Vagina (tissue), 2 donors: Measurements from ENCODE around the gene SDHAF3. TPM values are rescaled to one million over a fixed set of nuclear protein-coding genes. Genes with fewer than 3 reads are reported as not detected.
"Not testable (repeated sequence)": the region's sequence is repeated elsewhere in the genome, so short reads cannot be mapped to it uniquely, and the experiment has no call there.

Experiments used
- DNase-seq, 2 donors: peaks; one replicate each; pipeline ENCODE4 v3.0.0-alpha.2; 2017; ENCODE audit errors: extremely low spot score in 2 of 2
- H3K27ac ChIP-seq: fragments of 200-600 bp; sonication (generic); one replicate; pipeline ENCODE4 v1.5.1; 2019
- H3K27me3 ChIP-seq: fragments of 200-600 bp; sonication (generic); one replicate; pipeline ENCODE4 v1.5.1; 2019
- H3K36me3 ChIP-seq, 2 donors: fragments of 200-600 bp; sonication (generic); one replicate each; pipeline ENCODE4 v1.5.1; 2017 to 2019
- H3K4me1 ChIP-seq: fragments of 200-600 bp; sonication (generic); one replicate; pipeline ENCODE4 v1.5.1; 2019
- H3K4me3 ChIP-seq, 2 donors: fragments of 200-600 bp; sonication (generic); 1 replicate in 1 of 2; 2 replicates in 1 of 2; pipeline ENCODE4 v1.5.1; 2016 to 2019
- H3K9me3 ChIP-seq: fragments of 200-600 bp; sonication (generic); one replicate; pipeline ENCODE4 v1.5.1; 2019
- CTCF ChIP-seq, 3 experiments: fragments of 450-650 bp in 2 of 3; fragments of 200-600 bp in 1 of 3; sonication (generic) in 1 of 3; IDR thresholded peaks; one replicate each; pipeline ENCODE4 v1.5.1; 2017 to 2019; ENCODE audit warnings: antibody characterized with exemption in 3 of 3, mild to moderate bottlenecking in 2 of 3, moderate library complexity in 2 of 3
- POLR2A ChIP-seq, 2 donors: fragments of 450-650 bp; IDR thresholded peaks; one replicate each; pipeline ENCODE4 v1.6.1; 2017; ENCODE audit warnings: antibody characterized with exemption in 2 of 2, mild to moderate bottlenecking in 2 of 2, moderate library complexity in 2 of 2
- POLR2AphosphoS5 ChIP-seq, 2 donors: sonication (generic); formaldehyde crosslinking; IDR thresholded peaks; one replicate each; pipeline ENCODE4 v1.9.0; 2017; ENCODE audit warnings: antibody characterized with exemption in 2 of 2, mild to moderate bottlenecking in 2 of 2, low read depth in 1 of 2; ENCODE audit not compliant: insufficient read depth in 1 of 2
- intact Hi-C: fragments of 100-400 bp; cut with DNase I; formaldehyde crosslinking; loops from one replicate; pipeline ENCODE4 v1.15.1; 2023
- total RNA-seq: library from RNA; depleted of rRNA; stranded (reverse); fragments of >200 nt; gene quantifications from one replicate; pipeline ENCODE4 v1.2.3, GENCODE V29; 2016

Gene SDHAF3
- total RNA-seq, 1 donor from 2014 or later, result 9.6 TPM

- H3K9me3 ChIP-seq, result no peaks in the 10 kb centered on the region
- TF ChIP-seq CTCF (IDR thresholded peaks at IDR 0.05) (no peak), POLR2AphosphoS5 (IDR thresholded peaks at IDR 0.05; ENCODE audit: insufficient read depth in 1 of 2, low read depth in 1 of 2) (no peak), POLR2A (IDR thresholded peaks at IDR 0.05) (no peak)
- H3K36me3 ChIP-seq, result no peaks in the 10 kb centered on the region
- DNase-seq, result no peak
- no peak overlapping the region for H3K4me3 ChIP-seq
- H3K27me3 ChIP-seq, result no peaks in the 10 kb centered on the region
- no peak overlapping the region for H3K27ac ChIP-seq
- no peaks in the 10 kb centered on the region for H3K4me1 ChIP-seq
- intact Hi-C loops, result no loop called here
Measured at GRCh38 chr7:97167176-97167575, 49.7 kb downstream of the SDHAF3 start.

DNA sequence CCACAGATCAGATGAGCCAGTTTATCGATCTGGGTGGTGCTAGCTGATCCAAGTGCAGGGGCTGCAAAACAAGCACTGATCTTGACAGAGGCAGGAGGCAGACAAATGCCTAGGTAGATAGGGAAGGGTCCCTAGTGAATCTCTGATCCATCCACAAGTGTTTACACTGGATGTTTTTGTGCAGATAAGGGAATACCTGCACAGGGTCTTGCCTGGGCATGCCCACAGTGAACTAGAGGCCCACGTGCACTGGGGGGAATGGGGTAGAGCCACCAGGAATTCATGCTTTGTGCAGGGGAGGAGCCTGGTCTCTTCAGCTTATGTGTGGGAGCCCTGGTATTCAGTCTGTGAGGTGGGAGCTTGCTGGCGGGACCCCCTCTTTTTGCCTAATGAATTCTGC, 50.3 kb downstream of the SDHAF3 start:
- no peaks in the 10 kb centered on the region for H3K36me3 ChIP-seq
- no peaks in the 10 kb centered on the region for H3K27me3 ChIP-seq
- H3K4me3 ChIP-seq, result no peak overlapping the region
- no peak overlapping the region for H3K27ac ChIP-seq
- intact Hi-C loops, result no loop called here
- DNase-seq, result no peak
- TF ChIP-seq POLR2A (IDR thresholded peaks at IDR 0.05) (no peak), POLR2AphosphoS5 (IDR thresholded peaks at IDR 0.05; ENCODE audit: insufficient read depth in 1 of 2, low read depth in 1 of 2) (no peak), CTCF (IDR thresholded peaks at IDR 0.05) (no peak)
- no peaks in the 10 kb centered on the region for H3K9me3 ChIP-seq
- no peaks in the 10 kb centered on the region for H3K4me1 ChIP-seq

- Histone ChIP-seq H3K27ac (no peak overlapping the region), H3K9me3 (no peaks in the 10 kb centered on the region), H3K27me3 (no peaks in the 10 kb centered on the region), H3K4me3 (no peak overlapping the region), H3K36me3 (no peaks in the 10 kb centered on the region), H3K4me1 (no peaks in the 10 kb centered on the region)
- no peak for DNase-seq
- no peak for TF ChIP-seq POLR2A (IDR thresholded peaks at IDR 0.05)
- TF ChIP-seq POLR2AphosphoS5 (IDR thresholded peaks at IDR 0.05; ENCODE audit: insufficient read depth in 1 of 2, low read depth in 1 of 2), result no peak
- TF ChIP-seq CTCF (IDR thresholded peaks at IDR 0.05), result no peak
- intact Hi-C loops, result no loop called here
Measured at GRCh38 chr7:97174303-97174702, 56.8 kb downstream of the SDHAF3 start.

- TF ChIP-seq CTCF (IDR thresholded peaks at IDR 0.05) (peak; percentile 20 to 56 (median 37)), POLR2A (IDR thresholded peaks at IDR 0.05) (no peak), POLR2AphosphoS5 (IDR thresholded peaks at IDR 0.05; ENCODE audit: insufficient read depth in 1 of 2, low read depth in 1 of 2) (no peak)
- intact Hi-C loops, result loop anchor here (5.0 kb wide), 1 partner anchor 67 kb away; no protein-coding TSS in a partner anchor
- H3K36me3 ChIP-seq, result no peaks in the 10 kb centered on the region
- no peak for DNase-seq
- H3K27ac ChIP-seq, result no peak overlapping the region
- H3K4me1 ChIP-seq, result no peaks in the 10 kb centered on the region
- no peaks in the 10 kb centered on the region for H3K27me3 ChIP-seq
- no peak overlapping the region for H3K4me3 ChIP-seq
- no peaks in the 10 kb centered on the region for H3K9me3 ChIP-seq
Measured at GRCh38 chr7:97179454-97180104, 62.1 kb downstream of the SDHAF3 start.

DNA sequence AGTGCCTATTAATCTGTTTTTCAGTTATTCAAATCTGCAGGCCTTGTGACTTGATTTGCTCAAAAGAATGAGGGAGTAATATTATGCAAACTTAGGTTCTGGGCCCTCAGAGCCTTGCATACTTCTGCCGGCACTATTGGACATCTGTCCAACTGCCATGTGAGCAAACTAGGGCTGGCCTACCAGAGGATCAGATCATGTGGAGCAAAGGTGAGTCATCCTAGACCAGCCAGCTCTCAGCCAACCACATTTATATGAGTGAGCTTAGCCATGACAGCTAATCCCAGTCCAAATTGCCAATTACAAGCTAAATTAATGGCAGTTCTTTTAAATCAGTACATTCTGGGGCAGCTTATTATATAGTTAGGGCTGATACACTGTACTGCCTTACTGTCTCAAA, 69.6 kb downstream of the SDHAF3 start:
- Histone ChIP-seq H3K4me3 (no peak overlapping the region), H3K27ac (no peak overlapping the region), H3K36me3 (no peaks in the 10 kb centered on the region), H3K4me1 (no peaks in the 10 kb centered on the region), H3K9me3 (no peaks in the 10 kb centered on the region), H3K27me3 (no peaks in the 10 kb centered on the region)
- TF ChIP-seq POLR2AphosphoS5 (IDR thresholded peaks at IDR 0.05; ENCODE audit: insufficient read depth in 1 of 2, low read depth in 1 of 2) (no peak), CTCF (IDR thresholded peaks at IDR 0.05) (no peak), POLR2A (IDR thresholded peaks at IDR 0.05) (no peak)
- intact Hi-C loops, result no loop called here
- no peak for DNase-seq

DNA sequence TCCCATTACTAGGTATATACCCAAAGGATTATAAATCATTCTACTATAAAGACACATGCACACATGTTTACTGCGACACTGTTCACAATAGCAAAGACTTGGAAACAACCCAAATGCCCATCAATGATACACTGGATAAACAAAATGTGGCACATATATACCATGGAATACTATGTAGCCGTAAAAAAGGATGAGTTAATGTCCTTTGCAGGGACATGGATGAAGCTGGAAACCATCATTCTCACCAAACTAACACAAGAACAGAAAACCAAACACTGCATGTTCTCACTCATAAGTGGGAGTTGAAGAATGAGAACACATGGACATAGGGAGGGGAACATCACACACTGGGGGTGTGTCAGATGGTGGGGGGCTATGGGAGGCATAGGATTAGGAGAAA, 78.7 kb downstream of the SDHAF3 start:
- not testable (repeated sequence) for H3K4me1 ChIP-seq, H3K36me3 ChIP-seq, H3K9me3 ChIP-seq

More for the DNA sequence above, 78.7 kb downstream of the SDHAF3 start:
- H3K27me3 ChIP-seq, DNase-seq, intact Hi-C loops, H3K4me3 ChIP-seq, H3K27ac ChIP-seq: not testable (repeated sequence)
